Upper lobe of left lung (tissue), 4 donors: ENCODE results near the gene IL22RA1.

Source experiments
- POLR2A ChIP-seq, 4 donors: fragments of 450-650 bp; IDR thresholded peaks; one replicate each; pipeline ENCODE4 v1.5.1; 2016 to 2017; ENCODE audit warnings: antibody characterized with exemption in 4 of 4, mild to moderate bottlenecking in 2 of 4
- TF ChIP-seq, protein P1 (sequence below), 6 experiments: fragments of 450-650 bp in 4 of 6; fragments of 200-600 bp in 2 of 6; sonication (generic) in 2 of 6; IDR thresholded peaks; one replicate each; pipeline ENCODE4 v1.5.1; 2016 to 2019; ENCODE audit warnings: antibody characterized with exemption in 6 of 6

GRCh38 chr1:24150234-24151174, 7.6 kb upstream of the IL22RA1 start:
- TF ChIP-seq, protein P1, sequence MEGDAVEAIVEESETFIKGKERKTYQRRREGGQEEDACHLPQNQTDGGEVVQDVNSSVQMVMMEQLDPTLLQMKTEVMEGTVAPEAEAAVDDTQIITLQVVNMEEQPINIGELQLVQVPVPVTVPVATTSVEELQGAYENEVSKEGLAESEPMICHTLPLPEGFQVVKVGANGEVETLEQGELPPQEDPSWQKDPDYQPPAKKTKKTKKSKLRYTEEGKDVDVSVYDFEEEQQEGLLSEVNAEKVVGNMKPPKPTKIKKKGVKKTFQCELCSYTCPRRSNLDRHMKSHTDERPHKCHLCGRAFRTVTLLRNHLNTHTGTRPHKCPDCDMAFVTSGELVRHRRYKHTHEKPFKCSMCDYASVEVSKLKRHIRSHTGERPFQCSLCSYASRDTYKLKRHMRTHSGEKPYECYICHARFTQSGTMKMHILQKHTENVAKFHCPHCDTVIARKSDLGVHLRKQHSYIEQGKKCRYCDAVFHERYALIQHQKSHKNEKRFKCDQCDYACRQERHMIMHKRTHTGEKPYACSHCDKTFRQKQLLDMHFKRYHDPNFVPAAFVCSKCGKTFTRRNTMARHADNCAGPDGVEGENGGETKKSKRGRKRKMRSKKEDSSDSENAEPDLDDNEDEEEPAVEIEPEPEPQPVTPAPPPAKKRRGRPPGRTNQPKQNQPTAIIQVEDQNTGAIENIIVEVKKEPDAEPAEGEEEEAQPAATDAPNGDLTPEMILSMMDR (IDR thresholded peaks at IDR 0.05), result peak; percentile 90 to 92 (median 91)
- no peak for TF ChIP-seq POLR2A (IDR thresholded peaks at IDR 0.05)
